Fibroblast of lung (primary cell): ENCODE measurements around the gene DSTYK. TPM values are rescaled to one million over a fixed set of nuclear protein-coding genes. Genes with fewer than 3 reads are reported as not detected.

ENCODE experiments used
- DNase-seq, 2 donors: peaks; one replicate each; pipeline versions ENCODE4 v3.0.0 to v3.0.0-alpha.2; 2010; ENCODE audit warnings: low read depth in 2 of 2
- H2AFZ ChIP-seq: 2 replicates; pipeline ENCODE4 v1.5.1; 2012; ENCODE audit warnings: low read length, control low read depth, inconsistent platforms
- H3K27ac ChIP-seq: 2 replicates; pipeline ENCODE4 v1.5.1; 2011; ENCODE audit warnings: low read length, control low read depth; ENCODE audit not compliant: insufficient read depth
- H3K27me3 ChIP-seq: 2 replicates; pipeline ENCODE4 v1.5.1; 2011; ENCODE audit warnings: mild to moderate bottlenecking, low read length; ENCODE audit not compliant: control insufficient read depth, insufficient read depth
- H3K36me3 ChIP-seq: 2 replicates; pipeline ENCODE4 v1.5.1; 2011; ENCODE audit warnings: low read length; ENCODE audit not compliant: control insufficient read depth, insufficient read depth
- H3K4me1 ChIP-seq: 2 replicates; pipeline ENCODE4 v1.5.1; 2011; ENCODE audit warnings: low read length; ENCODE audit not compliant: control insufficient read depth, insufficient read depth; ENCODE audit errors: extremely low read depth
- H3K4me2 ChIP-seq: 2 replicates; pipeline ENCODE4 v1.5.1; 2011; ENCODE audit warnings: low read length, control low read depth; ENCODE audit not compliant: insufficient read depth; ENCODE audit errors: extremely low read depth
- H3K4me3 ChIP-seq, 4 experiments: fragments of 200-600 bp in 1 of 4; sonication (generic) in 1 of 4; replicated peaks in 1 of 4; 2 replicates each; pipeline ENCODE4 v1.5.1; 2011 to 2016; ENCODE audit warnings: low read length in 4 of 4, low read depth in 3 of 4, mild to moderate bottlenecking in 3 of 4, control low read depth in 2 of 4, inconsistent platforms in 1 of 4, mixed read lengths in 1 of 4; ENCODE audit not compliant: insufficient read depth in 1 of 4; ENCODE audit errors: control extremely low read depth in 1 of 4
- H3K79me2 ChIP-seq: 2 replicates; pipeline ENCODE4 v1.5.1; 2012; ENCODE audit warnings: mild to moderate bottlenecking, low read length, inconsistent platforms; ENCODE audit not compliant: control insufficient read depth, insufficient read depth
- H3K9ac ChIP-seq: 2 replicates; pipeline ENCODE4 v1.5.1; 2011; ENCODE audit warnings: mild to moderate bottlenecking, low read length, control low read depth; ENCODE audit not compliant: insufficient read depth
- H3K9me3 ChIP-seq: 2 replicates; pipeline ENCODE4 v1.5.1; 2012; ENCODE audit warnings: low read depth, low read length; ENCODE audit not compliant: control insufficient read depth, insufficient read depth
- H4K20me1 ChIP-seq: 2 replicates; pipeline ENCODE4 v1.5.1; 2011; ENCODE audit warnings: low read length; ENCODE audit not compliant: control insufficient read depth, insufficient read depth; ENCODE audit errors: extremely low read depth
- EZH2 ChIP-seq: IDR thresholded peaks from 2 replicates; pipeline ENCODE4 v1.5.1; 2012; ENCODE audit warnings: low read length, control low read depth, mild to moderate bottlenecking; ENCODE audit errors: missing control alignments
- polyA plus RNA-seq, 2 donors: library from polyadenylated mRNA; depleted of rRNA in 1 of 2; stranded (reverse) in 1 of 2; unstranded in 1 of 2; fragments of >200 nt; gene quantifications; 2 replicates each; pipeline ENCODE4 v1.2.1, GENCODE V29; 2011 to 2012; ENCODE audit warnings: missing spikeins in 1 of 2
- total RNA-seq: library from RNA; depleted of rRNA; stranded (reverse); fragments of >200 nt; gene quantifications from 2 replicates; pipeline ENCODE4 v1.2.1, GENCODE V29; 2014
- TF ChIP-seq, protein P1 (sequence below), 2 donors: IDR thresholded peaks in 1 of 2; conservative IDR thresholded peaks in 1 of 2; 1 replicate in 1 of 2; 2 replicates in 1 of 2; pipeline ENCODE4 v1.5.1; 2011 to 2012; ENCODE audit warnings: low read length in 2 of 2, control low read depth in 1 of 2, inconsistent platforms in 1 of 2, low read depth in 1 of 2, mild to moderate bottlenecking in 1 of 2

The DSTYK gene
- total and polyA plus RNA-seq, 2 donors (not counting 1 experiment from before 2014, with no cell fraction given) = 24.5 to 42.6 TPM

DNA sequence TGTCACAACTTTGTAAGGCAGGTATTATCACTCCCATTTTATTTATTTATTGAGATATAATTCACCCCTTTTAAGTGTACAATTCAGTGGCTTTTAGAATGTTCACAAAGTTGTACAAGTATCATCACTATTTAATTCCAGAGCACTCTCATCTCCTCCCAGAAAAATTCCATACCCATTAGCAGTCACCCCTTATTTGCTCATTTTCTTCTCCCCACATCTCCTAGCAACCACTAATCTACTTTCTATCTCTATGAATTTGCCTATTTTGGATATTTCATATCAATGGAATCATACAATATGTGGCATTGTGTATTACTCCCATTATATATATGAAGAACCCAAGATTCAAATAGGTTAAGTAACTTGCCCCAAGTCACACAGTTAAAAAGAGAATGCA is 7.0 kb downstream of the DSTYK start:
- H3K27me3 ChIP-seq = no peaks in the 10 kb centered on the region
- peak in 1 of 2 donors; percentile 64 for DNase-seq
- H3K4me1 ChIP-seq = peaks cover 14% of the 10 kb centered on the region
- H4K20me1 ChIP-seq = no peaks in the 10 kb centered on the region
- no peak overlapping the region for H3K4me3 ChIP-seq
- no peaks in the 10 kb centered on the region for H3K9me3 ChIP-seq
- peak overlapping the region; percentile 82 for H3K27ac ChIP-seq
- peak overlapping the region; percentile 63 for H3K4me2 ChIP-seq
- no peak overlapping the region for H3K9ac ChIP-seq
- no peak for TF ChIP-seq EZH2
- TF ChIP-seq, protein P1, sequence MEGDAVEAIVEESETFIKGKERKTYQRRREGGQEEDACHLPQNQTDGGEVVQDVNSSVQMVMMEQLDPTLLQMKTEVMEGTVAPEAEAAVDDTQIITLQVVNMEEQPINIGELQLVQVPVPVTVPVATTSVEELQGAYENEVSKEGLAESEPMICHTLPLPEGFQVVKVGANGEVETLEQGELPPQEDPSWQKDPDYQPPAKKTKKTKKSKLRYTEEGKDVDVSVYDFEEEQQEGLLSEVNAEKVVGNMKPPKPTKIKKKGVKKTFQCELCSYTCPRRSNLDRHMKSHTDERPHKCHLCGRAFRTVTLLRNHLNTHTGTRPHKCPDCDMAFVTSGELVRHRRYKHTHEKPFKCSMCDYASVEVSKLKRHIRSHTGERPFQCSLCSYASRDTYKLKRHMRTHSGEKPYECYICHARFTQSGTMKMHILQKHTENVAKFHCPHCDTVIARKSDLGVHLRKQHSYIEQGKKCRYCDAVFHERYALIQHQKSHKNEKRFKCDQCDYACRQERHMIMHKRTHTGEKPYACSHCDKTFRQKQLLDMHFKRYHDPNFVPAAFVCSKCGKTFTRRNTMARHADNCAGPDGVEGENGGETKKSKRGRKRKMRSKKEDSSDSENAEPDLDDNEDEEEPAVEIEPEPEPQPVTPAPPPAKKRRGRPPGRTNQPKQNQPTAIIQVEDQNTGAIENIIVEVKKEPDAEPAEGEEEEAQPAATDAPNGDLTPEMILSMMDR (conservative IDR thresholded peaks at IDR 0.05 in 1 of 2, IDR thresholded peaks at IDR 0.05 in 1 of 2; ENCODE audit: low read depth in 1 of 2, low read length in 2 of 2) = no peak
- no peaks in the 10 kb centered on the region for H3K36me3 ChIP-seq
- no peak overlapping the region for H2AFZ ChIP-seq
- peaks cover 69% of the 10 kb centered on the region for H3K79me2 ChIP-seq

DNA sequence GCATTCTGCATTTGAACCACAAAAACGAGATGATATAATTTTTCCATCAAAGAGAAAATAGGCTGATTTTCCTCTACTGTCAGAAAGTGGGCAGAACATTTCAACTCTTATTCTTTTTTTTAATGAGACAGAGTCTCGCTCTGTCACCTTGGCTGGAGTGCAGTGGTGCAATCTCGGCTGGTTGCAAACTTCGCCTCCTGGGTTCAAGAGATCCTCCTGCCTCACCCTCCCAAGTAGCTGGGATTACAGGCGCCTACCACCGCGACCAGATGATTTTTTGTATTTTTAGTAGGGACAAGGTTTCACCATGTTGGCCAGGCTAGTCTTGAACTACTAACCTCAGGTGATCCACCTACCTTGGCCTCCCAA is 11.6 kb downstream of the DSTYK start:
- Histone ChIP-seq H3K4me1 (peaks cover 16% of the 10 kb centered on the region), H2AFZ (no peak overlapping the region), H3K4me2 (no peak overlapping the region), H3K27ac (no peak overlapping the region), H4K20me1 (no peaks in the 10 kb centered on the region), H3K4me3 (no peak overlapping the region), H3K79me2 (peaks cover 63% of the 10 kb centered on the region), H3K9me3 (no peaks in the 10 kb centered on the region), H3K27me3 (no peaks in the 10 kb centered on the region), H3K36me3 (no peaks in the 10 kb centered on the region), H3K9ac (no peak overlapping the region)
- TF ChIP-seq, protein P1 (conservative IDR thresholded peaks at IDR 0.05 in 1 of 2, IDR thresholded peaks at IDR 0.05 in 1 of 2; ENCODE audit: low read depth in 1 of 2, low read length in 2 of 2) = no peak
- TF ChIP-seq EZH2 = no peak
- no peak for DNase-seq

DNA sequence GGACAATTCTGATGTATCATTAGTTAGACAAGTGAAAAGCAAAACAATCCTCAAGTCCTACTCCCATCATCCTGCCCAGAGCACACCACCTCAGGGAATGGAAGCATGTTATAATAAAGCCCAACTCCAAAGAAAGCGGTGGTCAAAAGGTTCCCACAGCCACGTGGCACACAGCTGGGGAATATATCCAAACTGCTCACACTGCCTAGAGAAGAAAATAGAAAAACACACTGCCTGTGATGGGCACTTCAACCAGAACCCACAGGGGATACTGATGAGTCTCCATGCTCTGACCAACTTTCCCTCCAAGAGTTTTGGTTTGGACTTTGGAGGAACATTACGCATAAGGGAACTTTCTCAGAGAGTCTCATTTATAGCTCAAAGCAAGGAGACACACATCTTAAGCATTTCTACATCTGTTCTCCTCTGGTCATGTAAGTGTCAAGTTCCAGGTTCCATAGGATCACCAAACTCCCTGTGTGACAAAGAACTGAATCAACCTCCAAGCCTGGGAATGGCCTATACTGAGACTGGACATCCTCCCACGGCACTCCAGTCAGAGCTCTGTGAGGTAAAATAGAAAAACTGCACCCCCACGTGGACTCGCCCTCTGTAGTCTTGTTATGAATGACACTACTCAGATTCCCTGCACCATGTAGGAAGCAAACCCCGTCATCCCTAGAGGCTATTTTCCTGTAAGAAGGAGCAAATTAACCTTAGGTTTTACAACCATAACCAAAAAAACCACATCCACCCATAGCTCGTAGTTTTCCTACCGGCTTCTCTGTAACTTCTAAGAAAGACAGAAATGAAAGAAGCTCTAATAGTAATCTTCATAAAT is 12.2 kb downstream of the DSTYK start:
- H3K9ac ChIP-seq = no peak overlapping the region
- peak overlapping the region; percentile 51 for H3K27ac ChIP-seq
- H2AFZ ChIP-seq = no peak overlapping the region
- H4K20me1 ChIP-seq = no peaks in the 10 kb centered on the region
- no peak overlapping the region for H3K4me2 ChIP-seq
- H3K79me2 ChIP-seq = peaks cover 62% of the 10 kb centered on the region
- H3K9me3 ChIP-seq = no peaks in the 10 kb centered on the region
- peaks cover 12% of the 10 kb centered on the region for H3K4me1 ChIP-seq
- peak in 1 of 2 donors; percentile 21 for DNase-seq
- no peak overlapping the region for H3K4me3 ChIP-seq
- no peaks in the 10 kb centered on the region for H3K36me3 ChIP-seq
- TF ChIP-seq, protein P1 (conservative IDR thresholded peaks at IDR 0.05 in 1 of 2, IDR thresholded peaks at IDR 0.05 in 1 of 2; ENCODE audit: low read depth in 1 of 2, low read length in 2 of 2) = no peak
- no peak for TF ChIP-seq EZH2
- no peaks in the 10 kb centered on the region for H3K27me3 ChIP-seq
